OCI-LY1 (cell line): Measurements from ENCODE around the gene ANKRD33B.

Experiments
- EZH2 ChIP-seq: fragments of 200-600 bp; sonication (generic), shearing (Covaris generic); IDR thresholded peaks from 2 replicates; pipeline ENCODE4 v1.8.0; 2017; ENCODE audit warnings: borderline replicate concordance, mixed run types, mild to moderate bottlenecking, antibody characterized with exemption, low read length, moderate library complexity, mixed read lengths
- TF ChIP-seq, protein P1 (sequence below): fragments of 200-600 bp; sonication (generic), shearing (Covaris generic); IDR thresholded peaks from 2 replicates; pipeline ENCODE4 v1.5.1; 2017; ENCODE audit warnings: mild to moderate bottlenecking, antibody characterized with exemption, low read length, moderate library complexity, mixed read lengths

- TF ChIP-seq, protein P1, sequence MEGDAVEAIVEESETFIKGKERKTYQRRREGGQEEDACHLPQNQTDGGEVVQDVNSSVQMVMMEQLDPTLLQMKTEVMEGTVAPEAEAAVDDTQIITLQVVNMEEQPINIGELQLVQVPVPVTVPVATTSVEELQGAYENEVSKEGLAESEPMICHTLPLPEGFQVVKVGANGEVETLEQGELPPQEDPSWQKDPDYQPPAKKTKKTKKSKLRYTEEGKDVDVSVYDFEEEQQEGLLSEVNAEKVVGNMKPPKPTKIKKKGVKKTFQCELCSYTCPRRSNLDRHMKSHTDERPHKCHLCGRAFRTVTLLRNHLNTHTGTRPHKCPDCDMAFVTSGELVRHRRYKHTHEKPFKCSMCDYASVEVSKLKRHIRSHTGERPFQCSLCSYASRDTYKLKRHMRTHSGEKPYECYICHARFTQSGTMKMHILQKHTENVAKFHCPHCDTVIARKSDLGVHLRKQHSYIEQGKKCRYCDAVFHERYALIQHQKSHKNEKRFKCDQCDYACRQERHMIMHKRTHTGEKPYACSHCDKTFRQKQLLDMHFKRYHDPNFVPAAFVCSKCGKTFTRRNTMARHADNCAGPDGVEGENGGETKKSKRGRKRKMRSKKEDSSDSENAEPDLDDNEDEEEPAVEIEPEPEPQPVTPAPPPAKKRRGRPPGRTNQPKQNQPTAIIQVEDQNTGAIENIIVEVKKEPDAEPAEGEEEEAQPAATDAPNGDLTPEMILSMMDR, result no peak
- TF ChIP-seq EZH2, result no peak
These were observed 41.7 kb upstream of the ANKRD33B start for GRCh38 chr5:10522224-10522611.
